Fibroblast of pulmonary artery (primary cell): ENCODE results near the gene TRAF3IP3.

Source experiments
- DNase-seq: peaks from one replicate; pipeline ENCODE4 v3.0.0-alpha.2; 2010; ENCODE audit warnings: low read depth
- H3K4me3 ChIP-seq: replicated peaks from 2 replicates; pipeline ENCODE4 v1.5.1; 2011; ENCODE audit warnings: low read depth, mild to moderate bottlenecking, control low read depth, low read length, moderate library complexity
- TF ChIP-seq, protein P1 (sequence below): IDR thresholded peaks from 2 replicates; pipeline ENCODE4 v1.5.1; 2011; ENCODE audit warnings: mild to moderate bottlenecking, control low read depth, low read length, inconsistent platforms; ENCODE audit errors: missing control alignments

Gene TRAF3IP3

DNA sequence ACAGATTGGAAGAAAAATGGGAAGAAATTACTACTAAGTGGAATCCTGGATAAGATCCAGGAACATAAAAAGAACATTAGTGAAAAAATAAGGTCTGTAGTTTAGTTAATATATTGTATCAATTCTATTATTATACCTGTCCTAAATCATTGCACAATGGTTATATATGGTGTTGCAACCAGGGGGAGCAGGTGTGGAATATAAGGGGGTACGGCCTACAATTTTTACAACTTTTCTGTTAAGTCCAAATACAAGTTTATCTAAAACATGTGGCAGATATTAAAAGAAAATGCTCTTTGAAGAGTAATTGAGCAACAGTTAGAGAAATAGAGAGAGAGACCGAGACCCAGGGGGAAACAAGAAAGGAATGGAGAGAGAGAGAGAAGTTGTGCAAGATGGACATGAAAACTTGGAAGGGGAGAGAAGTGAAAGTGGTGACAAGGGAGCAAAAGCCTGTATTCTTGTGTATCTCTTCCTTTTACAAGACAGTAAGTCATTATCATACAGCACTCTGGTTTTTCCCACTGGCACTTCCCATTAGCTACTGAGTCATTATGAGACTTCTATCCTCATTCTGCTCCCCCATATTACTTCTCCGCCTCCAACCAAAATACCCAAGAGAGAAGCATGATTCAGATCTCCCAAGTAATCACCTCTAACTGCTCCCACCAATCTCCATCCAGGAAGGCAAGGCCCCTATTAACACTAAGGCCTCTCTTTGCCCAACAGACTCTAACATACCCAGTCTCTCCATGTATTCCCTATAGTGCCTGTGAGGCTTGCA lies 22.3 kb upstream of the TRAF3IP3 start:
- no peak overlapping the region for H3K4me3 ChIP-seq
- DNase-seq, result peak; percentile 24

DNA sequence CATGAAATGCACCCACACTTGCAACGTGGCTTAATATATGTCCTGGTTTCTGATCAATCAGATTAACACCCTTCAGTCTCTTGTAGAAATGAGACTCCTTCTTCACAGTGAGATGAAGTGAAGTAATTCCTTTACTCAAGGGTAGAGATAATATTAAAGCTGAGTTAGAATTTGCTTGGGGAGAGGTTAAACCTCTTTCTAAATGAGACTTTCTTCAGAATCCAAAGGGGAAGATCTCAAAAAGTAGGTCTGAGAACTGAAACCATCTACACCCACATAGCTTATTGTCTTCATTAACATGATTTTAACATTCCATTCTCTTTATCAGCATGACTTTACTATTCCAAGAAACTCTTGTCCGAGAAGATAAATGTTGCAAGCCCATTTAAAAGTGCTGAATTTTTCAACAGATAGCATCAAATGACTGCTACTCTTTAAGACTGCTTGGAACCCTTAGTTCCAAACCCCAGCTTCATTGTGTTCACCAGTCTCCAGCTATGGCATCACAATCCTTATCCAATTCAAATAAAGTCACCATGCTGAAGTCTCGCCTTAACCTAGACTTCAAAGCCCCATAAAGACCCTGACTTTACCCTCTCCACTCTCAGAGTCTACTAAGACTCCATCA lies 19.2 kb upstream of the TRAF3IP3 start:
- TF ChIP-seq, protein P1, sequence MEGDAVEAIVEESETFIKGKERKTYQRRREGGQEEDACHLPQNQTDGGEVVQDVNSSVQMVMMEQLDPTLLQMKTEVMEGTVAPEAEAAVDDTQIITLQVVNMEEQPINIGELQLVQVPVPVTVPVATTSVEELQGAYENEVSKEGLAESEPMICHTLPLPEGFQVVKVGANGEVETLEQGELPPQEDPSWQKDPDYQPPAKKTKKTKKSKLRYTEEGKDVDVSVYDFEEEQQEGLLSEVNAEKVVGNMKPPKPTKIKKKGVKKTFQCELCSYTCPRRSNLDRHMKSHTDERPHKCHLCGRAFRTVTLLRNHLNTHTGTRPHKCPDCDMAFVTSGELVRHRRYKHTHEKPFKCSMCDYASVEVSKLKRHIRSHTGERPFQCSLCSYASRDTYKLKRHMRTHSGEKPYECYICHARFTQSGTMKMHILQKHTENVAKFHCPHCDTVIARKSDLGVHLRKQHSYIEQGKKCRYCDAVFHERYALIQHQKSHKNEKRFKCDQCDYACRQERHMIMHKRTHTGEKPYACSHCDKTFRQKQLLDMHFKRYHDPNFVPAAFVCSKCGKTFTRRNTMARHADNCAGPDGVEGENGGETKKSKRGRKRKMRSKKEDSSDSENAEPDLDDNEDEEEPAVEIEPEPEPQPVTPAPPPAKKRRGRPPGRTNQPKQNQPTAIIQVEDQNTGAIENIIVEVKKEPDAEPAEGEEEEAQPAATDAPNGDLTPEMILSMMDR, result no peak
- no peak for DNase-seq
- no peak overlapping the region for H3K4me3 ChIP-seq

More for the DNA sequence above, 22.3 kb upstream of the TRAF3IP3 start:
- TF ChIP-seq, protein P1, result no peak

DNA sequence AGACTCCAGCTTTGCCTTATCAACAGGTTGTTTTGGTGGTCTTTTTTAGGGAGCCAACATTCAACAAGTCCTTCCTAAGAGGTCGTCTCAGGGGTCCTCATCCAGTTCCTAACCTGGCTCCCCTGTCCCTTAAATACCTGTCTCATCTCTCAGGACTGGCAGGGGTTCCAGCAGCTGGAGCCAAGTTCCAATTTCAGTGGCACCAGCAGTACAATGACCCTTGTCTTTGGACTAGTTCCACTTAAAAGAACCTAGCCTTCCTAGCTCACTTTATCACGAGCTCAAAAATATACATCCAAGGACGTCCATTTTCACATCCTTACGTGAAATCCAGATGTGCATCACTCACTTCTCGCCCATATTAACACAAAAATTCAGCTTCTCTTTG lies 18.7 kb upstream of the TRAF3IP3 start:
- DNase-seq, result no peak
- no peak overlapping the region for H3K4me3 ChIP-seq
- TF ChIP-seq, protein P1, result no peak

DNA sequence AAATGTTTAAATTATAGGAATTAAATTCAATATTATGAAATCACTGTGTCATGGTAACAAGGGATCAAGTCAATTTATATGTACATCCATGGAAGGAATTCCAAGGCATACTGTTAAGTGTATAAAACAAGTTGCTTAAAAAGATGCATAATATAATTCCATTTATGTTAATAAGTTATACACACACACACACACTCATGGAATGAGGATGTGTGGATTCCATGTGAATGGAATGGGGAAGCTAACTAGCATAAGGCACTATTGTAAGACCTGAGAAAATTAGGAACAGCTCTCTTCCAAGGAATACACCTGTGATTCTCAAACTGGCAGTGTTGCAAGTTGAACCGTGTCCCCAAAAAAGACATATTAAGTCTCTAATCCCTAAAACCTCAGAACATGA lies 17.6 kb upstream of the TRAF3IP3 start:
- H3K4me3 ChIP-seq, result no peak overlapping the region
- TF ChIP-seq, protein P1, result no peak
- DNase-seq, result no peak

DNA sequence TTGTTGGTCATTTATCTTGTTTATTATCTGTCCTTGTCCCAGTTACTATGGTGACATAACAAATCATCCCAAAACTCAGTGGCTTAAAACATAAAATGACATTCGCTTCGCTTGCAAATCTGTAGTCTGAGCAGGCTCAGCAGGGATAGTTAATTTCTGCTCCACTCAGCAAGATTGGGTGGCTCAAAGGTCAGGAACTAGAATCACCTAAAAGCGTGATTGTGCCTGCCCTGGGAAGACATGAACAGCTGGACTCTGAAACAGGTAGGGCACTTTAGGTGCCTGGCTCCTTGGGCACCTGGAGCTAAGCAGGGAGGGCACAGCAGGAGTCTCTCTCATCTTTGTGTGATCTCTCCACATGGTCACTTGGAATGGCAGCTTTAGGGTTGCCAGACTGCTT lies 14.7 kb upstream of the TRAF3IP3 start:
- TF ChIP-seq, protein P1, result no peak
- no peak for DNase-seq
- H3K4me3 ChIP-seq, result no peak overlapping the region

DNA sequence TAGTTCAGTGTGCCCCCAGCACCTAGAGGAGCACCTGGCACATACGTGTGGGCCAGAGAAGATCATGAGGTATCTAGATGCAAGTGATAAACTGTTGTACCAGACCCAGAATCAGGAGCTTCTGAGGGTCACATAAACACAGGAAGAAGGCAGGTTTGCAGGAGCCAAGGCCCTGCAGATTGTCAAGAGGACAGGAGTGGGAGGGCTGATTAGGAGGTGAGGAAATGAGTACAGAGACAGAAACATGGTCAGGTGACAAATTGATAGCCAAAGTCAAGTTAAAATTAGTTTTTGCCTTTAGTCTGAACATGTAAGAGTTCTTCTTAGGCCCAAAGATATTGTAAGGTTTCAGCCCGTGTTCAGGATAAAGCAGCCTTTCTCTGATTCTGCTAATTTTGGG lies 14.0 kb upstream of the TRAF3IP3 start:
- DNase-seq, result no peak
- peak overlapping the region; percentile 3 for H3K4me3 ChIP-seq
- TF ChIP-seq, protein P1, result no peak
